T-helper 2 cell treated with Interferon-gamma antibody and Interleukin-4, amounts not matched to agents 5 μg/mL and 100 μg/mL, for 36 hours (primary cell): ENCODE results near the gene BGN.

Experiments used
- DNase-seq: peaks from one replicate; pipeline ENCODE4 v3.0.0; 2021; ENCODE audit warnings: low spot score
- H3K27ac Mint-ChIP-seq: one replicate; pipeline ENCODE4 v1.8.0; 2021; ENCODE audit warnings: mild to moderate bottlenecking, mixed read lengths
- H3K27me3 Mint-ChIP-seq: one replicate; pipeline ENCODE4 v1.8.0; 2021; ENCODE audit warnings: low read depth, mixed read lengths
- H3K36me3 Mint-ChIP-seq: one replicate; pipeline ENCODE4 v1.8.0; 2021; ENCODE audit warnings: low read depth, mixed read lengths
- H3K4me1 Mint-ChIP-seq: one replicate; pipeline ENCODE4 v1.8.0; 2021; ENCODE audit warnings: low read depth, mixed read lengths
- H3K4me3 Mint-ChIP-seq: one replicate; pipeline ENCODE4 v1.8.0; 2022; ENCODE audit warnings: mild to moderate bottlenecking, moderate library complexity, mixed read lengths
- H3K9me3 Mint-ChIP-seq: one replicate; pipeline ENCODE4 v1.8.0; 2021; ENCODE audit warnings: mixed read lengths

BGN gene

DNA sequence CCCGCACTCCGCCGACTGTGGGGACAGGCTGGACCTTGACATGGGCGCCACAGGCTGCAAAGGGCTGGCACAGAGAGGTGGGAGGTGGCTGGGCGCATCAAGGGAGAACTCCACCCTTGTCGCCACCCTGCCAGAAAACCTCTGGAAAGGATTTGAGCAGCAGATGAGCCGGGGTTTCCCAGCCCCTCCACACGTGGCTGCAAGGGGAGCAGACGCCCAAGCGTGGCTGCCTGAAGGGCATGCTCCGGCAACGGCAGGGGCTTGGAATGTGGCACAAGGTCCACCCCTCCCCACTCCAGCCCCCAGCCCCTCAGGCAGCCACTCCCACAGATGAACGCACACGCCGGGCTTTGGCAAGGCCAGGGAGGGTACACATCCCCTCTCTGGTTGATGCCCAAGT lies 4.6 kb downstream of the BGN start:
- Mint-ChIP-seq H3K4me3 (no peak overlapping the region), H3K36me3 (no peaks in the 10 kb centered on the region), H3K4me1 (no peaks in the 10 kb centered on the region), H3K27me3 (no peaks in the 10 kb centered on the region), H3K9me3 (peaks cover 5% of the 10 kb centered on the region), H3K27ac (no peak overlapping the region)
- no peak for DNase-seq

DNA sequence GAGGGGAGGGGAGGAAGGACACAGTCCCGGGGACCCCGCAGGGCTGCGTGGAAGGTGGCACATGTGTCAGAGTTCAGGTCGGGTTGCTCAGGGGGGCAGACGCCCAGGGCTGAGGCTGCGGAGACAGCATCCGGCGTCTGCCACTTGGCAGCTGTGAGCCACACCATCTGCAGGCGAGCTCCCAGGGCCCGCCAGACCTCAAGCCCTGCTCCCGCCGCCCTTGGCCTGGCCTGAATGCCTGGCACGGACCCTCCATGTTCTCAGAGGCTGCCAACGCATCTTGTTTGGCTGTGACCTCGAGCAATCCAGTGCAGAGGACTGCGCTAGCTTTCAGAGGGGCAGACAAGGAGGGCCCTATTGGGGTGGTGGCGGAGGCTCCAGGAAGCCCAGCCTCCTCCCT lies 5.1 kb downstream of the BGN start:
- no peaks in the 10 kb centered on the region for H3K27me3 Mint-ChIP-seq
- no peak for DNase-seq
- no peak overlapping the region for H3K27ac Mint-ChIP-seq
- no peaks in the 10 kb centered on the region for H3K36me3 Mint-ChIP-seq
- H3K4me1 Mint-ChIP-seq, result no peaks in the 10 kb centered on the region
- H3K4me3 Mint-ChIP-seq, result no peak overlapping the region
- peaks cover 5% of the 10 kb centered on the region for H3K9me3 Mint-ChIP-seq

GRCh38 chrX:153500676-153501280 lies 6.0 kb downstream of the BGN start:
- H3K27ac Mint-ChIP-seq, result no peak overlapping the region
- H3K27me3 Mint-ChIP-seq, result no peaks in the 10 kb centered on the region
- no peak overlapping the region for H3K4me3 Mint-ChIP-seq
- peaks cover 5% of the 10 kb centered on the region for H3K9me3 Mint-ChIP-seq
- no peaks in the 10 kb centered on the region for H3K4me1 Mint-ChIP-seq
- DNase-seq, result no peak
- no peaks in the 10 kb centered on the region for H3K36me3 Mint-ChIP-seq

DNA sequence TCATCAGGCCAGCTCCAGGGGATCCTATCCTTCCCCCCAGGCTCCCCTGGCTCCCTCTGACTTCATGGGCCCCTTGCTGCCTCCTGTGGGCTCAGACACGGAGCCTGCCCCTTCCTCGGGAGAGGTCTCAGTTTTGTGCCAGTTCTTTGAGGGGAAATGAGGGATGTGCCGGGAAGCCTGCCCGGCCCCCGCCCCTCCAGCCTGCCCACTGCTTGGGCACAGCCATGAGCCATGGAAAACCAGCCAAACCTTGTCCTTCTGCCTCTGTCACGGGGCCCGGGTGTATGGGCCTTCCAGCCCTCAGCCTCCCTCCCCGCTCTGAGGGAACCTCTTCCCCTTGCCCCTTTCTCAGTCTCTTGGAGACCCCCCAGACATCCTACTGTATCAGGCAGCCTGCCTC lies 6.8 kb downstream of the BGN start:
- Mint-ChIP-seq H3K27me3 (no peaks in the 10 kb centered on the region), H3K27ac (no peak overlapping the region), H3K4me1 (no peaks in the 10 kb centered on the region), H3K4me3 (no peak overlapping the region), H3K36me3 (no peaks in the 10 kb centered on the region), H3K9me3 (peaks cover 5% of the 10 kb centered on the region)
- DNase-seq, result no peak

DNA sequence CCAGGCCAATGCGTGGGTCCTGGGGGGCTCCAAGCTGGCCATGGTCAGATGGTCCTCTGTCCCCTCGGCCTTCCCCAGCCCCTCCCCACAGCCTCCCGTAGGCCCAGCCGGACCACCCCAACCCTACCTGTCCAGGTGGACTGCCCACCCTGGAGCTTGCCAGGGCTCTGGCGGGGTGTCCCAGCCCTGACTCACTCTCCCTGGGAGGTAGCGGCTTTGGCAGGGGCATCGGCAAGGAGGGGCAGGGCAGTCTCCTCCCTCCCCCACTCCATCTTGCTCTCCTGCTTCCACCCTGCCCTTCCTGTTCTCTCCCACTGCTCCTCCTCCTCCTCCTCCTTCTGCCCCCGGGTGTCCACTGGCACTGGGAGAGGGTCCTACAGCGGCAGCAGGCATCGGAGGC lies 7.4 kb downstream of the BGN start:
- DNase-seq, result no peak
- Mint-ChIP-seq H3K27ac (no peak overlapping the region), H3K27me3 (no peaks in the 10 kb centered on the region), H3K9me3 (peaks cover 5% of the 10 kb centered on the region), H3K36me3 (no peaks in the 10 kb centered on the region), H3K4me1 (no peaks in the 10 kb centered on the region), H3K4me3 (no peak overlapping the region)

GRCh38 chrX:153502796-153503195 lies 8.0 kb downstream of the BGN start:
- Mint-ChIP-seq H3K4me3 (no peak overlapping the region), H3K9me3 (peaks cover 5% of the 10 kb centered on the region), H3K27me3 (no peaks in the 10 kb centered on the region), H3K36me3 (no peaks in the 10 kb centered on the region), H3K4me1 (no peaks in the 10 kb centered on the region), H3K27ac (no peak overlapping the region)
- no peak for DNase-seq

DNA sequence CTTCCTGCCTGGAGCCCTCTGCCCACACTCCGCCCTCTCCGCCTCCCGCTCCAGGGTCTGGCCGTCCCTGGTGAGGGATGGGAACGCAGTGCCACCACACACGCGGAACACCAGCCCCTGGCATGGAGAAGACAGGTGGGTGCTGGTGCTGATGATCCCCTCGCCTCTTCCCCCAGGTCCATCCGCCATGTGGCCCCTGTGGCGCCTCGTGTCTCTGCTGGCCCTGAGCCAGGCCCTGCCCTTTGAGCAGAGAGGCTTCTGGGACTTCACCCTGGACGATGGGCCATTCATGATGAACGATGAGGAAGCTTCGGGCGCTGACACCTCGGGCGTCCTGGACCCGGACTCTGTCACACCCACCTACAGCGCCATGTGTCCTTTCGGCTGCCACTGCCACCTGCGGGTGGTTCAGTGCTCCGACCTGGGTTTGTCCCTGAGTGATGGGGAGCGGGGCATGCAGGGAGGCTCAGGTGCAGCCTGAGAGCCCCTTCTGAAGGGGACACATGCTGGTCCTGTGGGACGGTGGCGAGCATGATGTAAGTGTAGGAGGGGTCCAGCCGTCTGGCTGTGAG lies 9.8 kb downstream of the BGN start:
- no peak for DNase-seq
- Mint-ChIP-seq H3K27ac (no peak overlapping the region), H3K36me3 (no peaks in the 10 kb centered on the region), H3K9me3 (peaks cover 5% of the 10 kb centered on the region), H3K4me1 (no peaks in the 10 kb centered on the region), H3K4me3 (no peak overlapping the region), H3K27me3 (no peaks in the 10 kb centered on the region)

DNA sequence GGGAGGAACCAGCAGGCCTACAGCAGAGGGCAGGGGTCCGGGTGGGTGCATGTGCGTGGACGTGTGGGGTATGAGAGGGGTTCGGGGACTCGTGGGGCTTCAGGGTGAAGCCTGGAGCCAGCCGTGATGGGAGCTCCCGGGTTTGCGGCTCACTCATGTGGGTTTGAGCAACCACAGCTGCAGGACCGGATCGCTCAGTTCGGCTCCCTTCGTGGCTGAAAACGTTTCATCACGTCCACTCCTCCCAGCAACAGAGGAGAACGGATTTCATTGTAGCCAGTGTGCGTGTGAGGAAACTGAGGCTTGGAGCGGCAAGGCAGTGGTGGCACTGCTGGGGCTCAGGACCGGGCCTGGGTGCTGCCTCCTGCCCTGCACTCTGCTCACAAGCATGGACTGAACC lies 10.6 kb downstream of the BGN start:
- Mint-ChIP-seq H3K4me1 (no peaks in the 10 kb centered on the region), H3K36me3 (no peaks in the 10 kb centered on the region), H3K4me3 (no peak overlapping the region), H3K9me3 (peaks cover 5% of the 10 kb centered on the region), H3K27me3 (no peaks in the 10 kb centered on the region), H3K27ac (no peak overlapping the region)
- no peak for DNase-seq

GRCh38 chrX:153507484-153508178 lies 12.9 kb downstream of the BGN start:
- no peaks in the 10 kb centered on the region for H3K27me3 Mint-ChIP-seq
- H3K4me1 Mint-ChIP-seq, result no peaks in the 10 kb centered on the region
- H3K27ac Mint-ChIP-seq, result no peak overlapping the region
- peak; percentile 67 for DNase-seq
- H3K4me3 Mint-ChIP-seq, result no peak overlapping the region
- no peaks in the 10 kb centered on the region for H3K9me3 Mint-ChIP-seq
- H3K36me3 Mint-ChIP-seq, result no peaks in the 10 kb centered on the region

GRCh38 chrX:153509592-153509991 lies 14.8 kb downstream of the BGN start:
- H3K27ac Mint-ChIP-seq, result no peak overlapping the region
- H3K4me1 Mint-ChIP-seq, result no peaks in the 10 kb centered on the region
- DNase-seq, result no peak

DNA sequence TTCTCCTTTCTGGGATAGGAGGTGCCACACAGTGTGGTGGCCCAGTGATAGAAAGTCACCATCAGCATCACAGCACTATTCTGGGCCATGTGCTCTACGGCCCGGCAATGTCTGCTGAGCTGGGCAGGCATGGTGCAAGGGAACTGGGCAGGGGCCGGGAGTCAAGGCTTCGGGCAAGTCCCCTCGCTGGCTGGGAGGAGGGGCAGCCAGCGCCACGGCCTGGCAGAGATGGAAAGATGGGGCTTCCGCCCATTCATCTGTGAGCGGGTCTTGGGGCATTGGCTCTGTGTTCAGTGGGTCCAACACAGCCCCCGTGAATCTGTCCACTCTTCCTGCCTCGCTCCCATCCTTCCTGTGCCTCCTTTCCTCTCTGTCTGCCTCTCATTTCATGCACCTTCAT lies 15.6 kb downstream of the BGN start:
- no peak for DNase-seq
- H3K4me3 Mint-ChIP-seq, result no peak overlapping the region
- H3K9me3 Mint-ChIP-seq, result no peaks in the 10 kb centered on the region
- no peaks in the 10 kb centered on the region for H3K4me1 Mint-ChIP-seq
- H3K36me3 Mint-ChIP-seq, result no peaks in the 10 kb centered on the region
- H3K27ac Mint-ChIP-seq, result no peak overlapping the region
- H3K27me3 Mint-ChIP-seq, result no peaks in the 10 kb centered on the region

More at GRCh38 chrX:153509592-153509991, 14.8 kb downstream of the BGN start:
- H3K9me3 Mint-ChIP-seq, result no peaks in the 10 kb centered on the region
- no peaks in the 10 kb centered on the region for H3K36me3 Mint-ChIP-seq
- H3K4me3 Mint-ChIP-seq, result no peak overlapping the region
- no peaks in the 10 kb centered on the region for H3K27me3 Mint-ChIP-seq

- Mint-ChIP-seq H3K27me3 (peaks cover 6% of the 10 kb centered on the region), H3K4me3 (no peak overlapping the region)
Measured at GRCh38 chrX:153511784-153512500, 17.2 kb downstream of the BGN start.

GRCh38 chrX:153512501-153512893 lies 17.7 kb downstream of the BGN start:
- Mint-ChIP-seq H3K27ac (no peak overlapping the region), H3K27me3 (peaks cover 6% of the 10 kb centered on the region), H3K4me3 (no peak overlapping the region), H3K4me1 (no peaks in the 10 kb centered on the region), H3K36me3 (no peaks in the 10 kb centered on the region), H3K9me3 (no peaks in the 10 kb centered on the region)
- DNase-seq, result no peak

More at GRCh38 chrX:153511784-153512500, 17.2 kb downstream of the BGN start:
- no peak for DNase-seq
- H3K4me1 Mint-ChIP-seq, result no peaks in the 10 kb centered on the region
- H3K27ac Mint-ChIP-seq, result no peak overlapping the region
- no peaks in the 10 kb centered on the region for H3K9me3 Mint-ChIP-seq
- no peaks in the 10 kb centered on the region for H3K36me3 Mint-ChIP-seq

GRCh38 chrX:153513265-153513664 lies 18.5 kb downstream of the BGN start:
- no peak overlapping the region for H3K27ac Mint-ChIP-seq
- H3K9me3 Mint-ChIP-seq, result no peaks in the 10 kb centered on the region
- no peaks in the 10 kb centered on the region for H3K36me3 Mint-ChIP-seq
- DNase-seq, result no peak
- no peak overlapping the region for H3K4me3 Mint-ChIP-seq
- no peaks in the 10 kb centered on the region for H3K4me1 Mint-ChIP-seq
- H3K27me3 Mint-ChIP-seq, result peaks cover 8% of the 10 kb centered on the region
